GM12878 (cell line): Measurements from ENCODE around the gene PPP3CA. TPM values are rescaled to one million over a fixed set of nuclear protein-coding genes. Genes with fewer than 3 reads are reported as not detected.

Source experiments
- ATAC-seq: fragments of 200-7000 bp; cut with Tn5 transposase; 3 replicates; pipeline ENCODE4 v1.9.1; 2020; ENCODE audit warnings: mild to moderate bottlenecking, moderate library complexity
- BruUV-seq: library from RNA; stranded (reverse); fragments of 400-500 nt; replicated peaks from 2 replicates; lab custom pipeline; 2021; lab: Mats Ljungman, UMichigan
- CTCF ChIA-PET: fragments of 300-600 bp; sonication (Branson Sonifier 250); formaldehyde crosslinking; extraction: SDS; loops from one replicate; lab custom pipeline; 2021; ENCODE audit warnings: inconsistent platforms; lab: Yijun Ruan, JAX
- POLR2A ChIA-PET: fragments of 350-600 bp; formaldehyde crosslinking; extraction: SDS; loops from one replicate; lab custom pipeline; 2021; ENCODE audit warnings: inconsistent platforms; lab: Charles Lee
- RAD21 ChIA-PET: fragments of 300-600 bp; sonication (Branson Sonifier 250); formaldehyde crosslinking; loops from one replicate; lab custom pipeline; 2023; ENCODE audit warnings: antibody characterized with exemption; ENCODE audit not compliant: unreplicated experiment; lab: Charles Lee
- SMC1A ChIA-PET: fragments of 300-600 bp; sonication (Branson Sonifier 250); formaldehyde crosslinking; loops from one replicate; lab custom pipeline; 2023; ENCODE audit not compliant: unreplicated experiment, uncharacterized antibody; lab: Charles Lee
- DNase-seq: peaks from one replicate; pipeline ENCODE4 v3.0.0-alpha.2; 2011; ENCODE audit warnings: low read depth, low spot score
- FAIRE-seq: peaks from 3 replicates; lab custom pipeline; 2011; peaks lifted over from hg19 to GRCh38; lab: Jason Lieb, UNC
- H2AFZ ChIP-seq: 2 replicates; pipeline ENCODE4 v1.6.0; 2011; ENCODE audit warnings: low read depth, low read length, control low read depth; ENCODE audit not compliant: control insufficient read depth
- H3K27ac ChIP-seq: 2 replicates; pipeline ENCODE4 v1.5.1; 2011; ENCODE audit warnings: control low read depth; ENCODE audit not compliant: control insufficient read depth, insufficient read depth
- H3K27me3 ChIP-seq, 2 experiments: replicated peaks in 1 of 2; 2 replicates each; pipeline versions ENCODE4 v1.6.0 to v1.6.1; 2011; ENCODE audit warnings: low read length in 1 of 2; ENCODE audit not compliant: control insufficient read depth in 2 of 2, insufficient read depth in 2 of 2
- H3K36me3 ChIP-seq, 2 experiments: 2 replicates each; pipeline ENCODE4 v1.5.1; 2011; ENCODE audit warnings: low read length in 1 of 2; ENCODE audit not compliant: control insufficient read depth in 2 of 2, insufficient read depth in 2 of 2
- H3K4me1 ChIP-seq: 2 replicates; pipeline ENCODE4 v1.6.1; 2011; ENCODE audit warnings: mild to moderate bottlenecking, low read length, moderate library complexity, mixed read lengths; ENCODE audit not compliant: control insufficient read depth, insufficient read depth
- H3K4me2 ChIP-seq: 2 replicates; pipeline ENCODE4 v1.6.0; 2011; ENCODE audit warnings: control low read depth; ENCODE audit not compliant: control insufficient read depth, insufficient read depth
- H3K4me3 ChIP-seq: fragments of 200-600 bp; sonication (generic); 2 replicates; pipeline ENCODE4 v1.5.1; 2016
- H3K79me2 ChIP-seq: 2 replicates; pipeline ENCODE4 v1.6.0; 2011; ENCODE audit warnings: low read length; ENCODE audit not compliant: control insufficient read depth, insufficient read depth
- H3K9ac ChIP-seq: 2 replicates; pipeline ENCODE4 v1.8.0; 2011; ENCODE audit warnings: low read length, control low read depth, mixed read lengths; ENCODE audit not compliant: control insufficient read depth, insufficient read depth
- H3K9me3 ChIP-seq: replicated peaks from 3 replicates; pipeline ENCODE4 v1.5.1; 2011; ENCODE audit warnings: mild to moderate bottlenecking, low read length; ENCODE audit not compliant: control insufficient read depth, insufficient read depth
- H4K20me1 ChIP-seq: 2 replicates; pipeline ENCODE4 v1.6.0; 2011; ENCODE audit not compliant: control insufficient read depth, insufficient read depth
- ELK1 ChIP-seq: IDR thresholded peaks from 2 replicates; pipeline ENCODE4 v1.6.1; 2012; ENCODE audit warnings: low read depth, low read length, improper control_type of control experiment
- HCFC1 ChIP-seq: fragments of 150-350 bp; IDR thresholded peaks from 2 replicates; pipeline ENCODE4 v1.6.1; 2014; ENCODE audit warnings: low read length
- IKZF1 ChIP-seq: fragments of 450-650 bp; conservative IDR thresholded peaks from 2 replicates; pipeline ENCODE4 v1.6.1; 2017; ENCODE audit warnings: antibody characterized with exemption, mild to moderate bottlenecking
- KDM1A ChIP-seq: fragments of 200-600 bp; sonication (generic); IDR thresholded peaks from 2 replicates; pipeline ENCODE4 v1.6.1; 2016; ENCODE audit warnings: borderline replicate concordance
- MEF2A ChIP-seq: IDR thresholded peaks from 2 replicates; pipeline ENCODE4 v1.6.1; 2011; ENCODE audit warnings: low read depth, mild to moderate bottlenecking, low read length, moderate library complexity; ENCODE audit not compliant: insufficient read depth
- MYB ChIP-seq: fragments of 150-350 bp; IDR thresholded peaks from 2 replicates; pipeline ENCODE4 v1.6.1; 2014; ENCODE audit warnings: mild to moderate bottlenecking, low read depth, low read length, borderline replicate concordance
- NBN ChIP-seq: fragments of 450-650 bp; IDR thresholded peaks from 2 replicates; pipeline ENCODE4 v1.6.1; 2016
- POU2F2 ChIP-seq: IDR thresholded peaks from 3 replicates; pipeline ENCODE4 v1.6.1; 2011; ENCODE audit warnings: low read depth, mild to moderate bottlenecking, low read length, borderline replicate concordance
- RELA ChIP-seq: fragments of 450-650 bp; IDR thresholded peaks from 2 replicates; pipeline ENCODE4 v1.8.0; 2014; ENCODE audit warnings: borderline replicate concordance; ENCODE audit not compliant: partially characterized antibody
- USF2 ChIP-seq: IDR thresholded peaks from 2 replicates; pipeline ENCODE4 v1.6.1; 2011; ENCODE audit warnings: low read depth, low read length, improper control_type of control experiment, borderline replicate concordance
- ZBTB40 ChIP-seq: fragments of 450-650 bp; IDR thresholded peaks from 2 replicates; pipeline ENCODE4 v1.6.1; 2016; ENCODE audit warnings: mild to moderate bottlenecking, moderate library complexity, borderline replicate concordance
- ZNF207 ChIP-seq: fragments of 450-650 bp; IDR thresholded peaks from 2 replicates; pipeline ENCODE4 v1.6.1; 2014; ENCODE audit warnings: antibody characterized with exemption, mild to moderate bottlenecking, borderline replicate concordance
- ZSCAN29 ChIP-seq: fragments of 450-650 bp; IDR thresholded peaks from 2 replicates; pipeline ENCODE4 v1.6.1; 2017; ENCODE audit warnings: mild to moderate bottlenecking, moderate library complexity
- WGBS: methylation state at CpG from one replicate; pipeline ENCODE4 v1.1.6; 2016; ENCODE audit warnings: low lambda C conversion rate; ENCODE audit not compliant: insufficient replicate concordance, insufficient coverage; ENCODE audit errors: missing lambda C conversion rate; 5-methylcytosine and 5-hydroxymethylcytosine counted together
- in situ Hi-C: fragments of 300-500 bp; cut with MboI; formaldehyde crosslinking; loops from 9 replicates; pipeline ENCODE4 v1.14.3; 2018; ENCODE audit warnings: mixed read lengths
- intact Hi-C: fragments of 100-400 bp; cut with micrococcal nuclease; formaldehyde crosslinking; loops from one replicate; pipeline ENCODE4 v1.14.2; 2022; ENCODE audit not compliant: unreplicated experiment
- polyA plus RNA-seq, 11 experiments: library from polyadenylated mRNA; depleted of rRNA in 4 of 11; unstranded in 6 of 11; stranded (reverse) in 5 of 11; fragments of >200 nt; fragmentation: Nextera tagmentation in 4 of 11; fragmentation: Illumina TruSeq in 1 of 11; extraction: Ambion mirVana in 4 of 11; extraction: Trizol in 1 of 11; gene quantifications; 1 replicate in 1 of 11; 2 replicates in 10 of 11; pipeline versions ENCODE4 v1.2.1 to v1.2.3, GENCODE V29; 2011 to 2016; ENCODE audit warnings: inconsistent platforms in 2 of 11, missing spikeins in 2 of 11, low read depth in 1 of 11
- total RNA-seq, 4 experiments: library from RNA; depleted of rRNA in 3 of 4; stranded (reverse); fragments of >200 nt in 3 of 4; fragmentation: Illumina TruSeq in 1 of 4; extraction: Trizol in 1 of 4; gene quantifications; 2 replicates each; pipeline versions ENCODE4 v1.2.1 to v1.2.3, GENCODE V29; 2013 to 2021

The PPP3CA gene
- total and polyA plus RNA-seq, 10 of the 15 experiments (the other 5 are each of a cell fraction or from before 2014, with no cell fraction given), result 0.33 to 9.0 (median 1.0) TPM

GRCh38 chr4:101123231-101123630 lies 224.1 kb downstream of the PPP3CA start:
- no peak for FAIRE-seq

GRCh38 chr4:101122019-101122418 lies 225.3 kb downstream of the PPP3CA start:
- SMC1A ChIA-PET, result interaction anchor here (1.3 to 1.7 kb wide), 2 partner anchors 11 to 32 kb away, joined by 3 to 5 read pairs; no protein-coding TSS in a partner anchor
- no peak for ATAC-seq
- TF ChIP-seq USF2 (no peak), HCFC1 (no peak), ZNF207 (no peak), ZBTB40 (no peak), MYB (no peak), POU2F2 (no peak)

More at GRCh38 chr4:101123231-101123630, 224.1 kb downstream of the PPP3CA start:
- no peak overlapping the region for H3K4me3 ChIP-seq
- no peaks in the 10 kb centered on the region for H3K36me3 ChIP-seq
- 90% methylated on average over 5 of the region's 5 CpGs for WGBS
- no peak for DNase-seq
- H3K4me1 ChIP-seq, result no peaks in the 10 kb centered on the region; the same call in 1 of the 2 replicates
- H2AFZ ChIP-seq, result no peak overlapping the region
- RAD21 ChIA-PET, result no interaction called here
- no peak for ATAC-seq
- H3K4me2 ChIP-seq, result no peak overlapping the region
- in situ Hi-C loops, result no loop called here
- CTCF ChIA-PET, result no interaction called here
- intact Hi-C loops, result no loop called here
- no peaks in the 10 kb centered on the region for H3K79me2 ChIP-seq
- H4K20me1 ChIP-seq, result no peaks in the 10 kb centered on the region
- SMC1A ChIA-PET, result interaction anchor here (2.1 kb wide), 1 partner anchor 19 kb away, joined by 11 read pairs; no protein-coding TSS in a partner anchor
- H3K9me3 ChIP-seq, result no peaks in the 10 kb centered on the region
- POLR2A ChIA-PET, result no interaction called here
- no peak overlapping the region for H3K9ac ChIP-seq
- no peaks in the 10 kb centered on the region for H3K27me3 ChIP-seq
- no peak for TF ChIP-seq HCFC1
- TF ChIP-seq RELA, result no peak
- no peak for TF ChIP-seq ZSCAN29
- no peak for TF ChIP-seq NBN
- TF ChIP-seq KDM1A, result no peak
- no peak for TF ChIP-seq IKZF1
- TF ChIP-seq MEF2A, result no peak
- TF ChIP-seq ELK1, result no peak
- TF ChIP-seq, all 136 proteins: peak for 0
- no peak overlapping the region for H3K27ac ChIP-seq
- BruUV-seq, result no TSS peak

More at GRCh38 chr4:101122019-101122418, 225.3 kb downstream of the PPP3CA start:
- Histone ChIP-seq H3K4me3 (no peak overlapping the region), H3K27me3 (no peaks in the 10 kb centered on the region), H3K27ac (no peak overlapping the region), H3K36me3 (no peaks in the 10 kb centered on the region), H3K9ac (no peak overlapping the region), H2AFZ (no peak overlapping the region), H3K4me2 (no peak overlapping the region), H3K79me2 (no peaks in the 10 kb centered on the region), H3K4me1 (no peaks in the 10 kb centered on the region), H4K20me1 (no peaks in the 10 kb centered on the region), H3K9me3 (no peaks in the 10 kb centered on the region)
- intact Hi-C loops, result no loop called here
- ChIA-PET CTCF (interaction anchor here (0.5 to 0.6 kb wide), 2 partner anchors 16 to 1064 kb away, joined by 3 read pairs; no protein-coding TSS in a partner anchor), POLR2A (no interaction called here), RAD21 (no interaction called here)
- in situ Hi-C loops, result no loop called here
- DNase-seq (no peak), FAIRE-seq (no peak)
- BruUV-seq, result no TSS peak
